NB4 (cell line): ENCODE results near the gene TWIST2.

Source experiments
- DNase-seq: peaks from one replicate; pipeline ENCODE4 v3.0.0; 2010; ENCODE audit warnings: low read depth
- H3K4me3 ChIP-seq: one replicate; pipeline ENCODE4 v1.5.1; 2011; ENCODE audit warnings: mild to moderate bottlenecking, low read depth, low read length, moderate library complexity
- MAX ChIP-seq: IDR thresholded peaks from 2 replicates; pipeline ENCODE4 v1.6.1; 2011; ENCODE audit warnings: low read depth, low read length
- MYC ChIP-seq: IDR thresholded peaks from 2 replicates; pipeline ENCODE4 v1.6.1; 2011; ENCODE audit warnings: low read depth, low read length
- POLR2A ChIP-seq: IDR thresholded peaks from 2 replicates; pipeline ENCODE4 v1.6.1; 2011; ENCODE audit warnings: mild to moderate bottlenecking; ENCODE audit not compliant: insufficient read length; ENCODE audit errors: extremely low read depth
- TF ChIP-seq, protein P1 (sequence below): IDR thresholded peaks from one replicate; pipeline ENCODE4 v1.5.1; 2012; ENCODE audit warnings: low read depth, low read length

TWIST2 gene

DNA sequence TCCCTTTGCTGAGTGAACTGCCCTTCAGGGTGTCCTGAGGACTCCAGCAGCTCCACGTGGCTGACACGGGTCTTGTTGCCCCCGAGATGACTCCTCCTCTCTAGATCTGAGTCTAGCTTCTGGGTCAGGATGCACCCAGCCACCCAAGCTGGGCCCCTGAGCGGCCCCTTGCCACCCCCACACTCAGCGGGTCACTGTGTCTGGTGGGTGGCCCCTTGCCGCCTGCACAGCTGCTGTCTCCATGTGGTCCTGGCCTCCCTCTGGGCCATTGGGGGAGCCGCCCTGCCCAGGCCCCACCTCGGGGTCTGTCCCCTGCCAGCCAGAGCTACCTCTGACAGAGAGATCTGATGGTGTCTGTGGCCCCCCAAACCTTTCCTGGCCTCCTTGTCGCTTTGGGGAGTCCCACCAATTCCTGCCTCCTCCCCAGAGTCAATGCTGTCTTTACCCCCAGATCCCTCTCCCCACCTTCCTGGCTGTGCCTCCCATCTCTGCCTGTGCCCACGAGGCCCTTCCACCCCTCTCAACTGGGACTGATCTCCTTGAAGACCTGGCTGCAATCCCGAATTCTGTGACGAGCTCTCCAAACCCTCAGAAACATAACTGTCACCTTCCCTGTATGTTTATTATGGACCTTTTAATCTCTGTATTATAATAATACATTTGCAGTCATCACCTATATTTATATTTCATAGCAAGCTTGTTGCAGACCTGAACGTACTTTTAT lies 46.5 kb downstream of the TWIST2 start:
- TF ChIP-seq MAX (no peak), POLR2A (no peak)
- TF ChIP-seq, protein P1, sequence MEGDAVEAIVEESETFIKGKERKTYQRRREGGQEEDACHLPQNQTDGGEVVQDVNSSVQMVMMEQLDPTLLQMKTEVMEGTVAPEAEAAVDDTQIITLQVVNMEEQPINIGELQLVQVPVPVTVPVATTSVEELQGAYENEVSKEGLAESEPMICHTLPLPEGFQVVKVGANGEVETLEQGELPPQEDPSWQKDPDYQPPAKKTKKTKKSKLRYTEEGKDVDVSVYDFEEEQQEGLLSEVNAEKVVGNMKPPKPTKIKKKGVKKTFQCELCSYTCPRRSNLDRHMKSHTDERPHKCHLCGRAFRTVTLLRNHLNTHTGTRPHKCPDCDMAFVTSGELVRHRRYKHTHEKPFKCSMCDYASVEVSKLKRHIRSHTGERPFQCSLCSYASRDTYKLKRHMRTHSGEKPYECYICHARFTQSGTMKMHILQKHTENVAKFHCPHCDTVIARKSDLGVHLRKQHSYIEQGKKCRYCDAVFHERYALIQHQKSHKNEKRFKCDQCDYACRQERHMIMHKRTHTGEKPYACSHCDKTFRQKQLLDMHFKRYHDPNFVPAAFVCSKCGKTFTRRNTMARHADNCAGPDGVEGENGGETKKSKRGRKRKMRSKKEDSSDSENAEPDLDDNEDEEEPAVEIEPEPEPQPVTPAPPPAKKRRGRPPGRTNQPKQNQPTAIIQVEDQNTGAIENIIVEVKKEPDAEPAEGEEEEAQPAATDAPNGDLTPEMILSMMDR, result no peak
- no peak for DNase-seq
- no peak overlapping the region for H3K4me3 ChIP-seq

DNA sequence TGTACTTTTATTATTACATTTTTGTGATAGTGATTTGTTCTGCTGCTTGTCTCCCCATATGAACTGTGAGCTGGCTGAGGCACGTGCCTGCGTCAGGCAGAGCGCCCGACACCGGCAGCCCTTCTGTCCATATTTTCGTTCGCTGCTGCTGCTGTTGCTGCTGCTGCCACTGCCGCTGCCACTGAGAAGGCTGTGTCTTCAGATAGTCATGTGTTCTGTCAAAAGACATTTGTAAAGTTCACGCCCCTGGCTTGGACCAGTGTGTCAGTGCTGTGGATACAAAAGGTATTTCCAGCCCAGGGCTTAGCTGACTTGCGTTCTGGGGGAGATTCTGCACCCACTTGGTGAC lies 47.0 kb downstream of the TWIST2 start:
- no peak overlapping the region for H3K4me3 ChIP-seq
- TF ChIP-seq, protein P1, result no peak
- no peak for TF ChIP-seq MAX
- TF ChIP-seq MYC, result no peak
- TF ChIP-seq POLR2A, result no peak
- no peak for DNase-seq

DNA sequence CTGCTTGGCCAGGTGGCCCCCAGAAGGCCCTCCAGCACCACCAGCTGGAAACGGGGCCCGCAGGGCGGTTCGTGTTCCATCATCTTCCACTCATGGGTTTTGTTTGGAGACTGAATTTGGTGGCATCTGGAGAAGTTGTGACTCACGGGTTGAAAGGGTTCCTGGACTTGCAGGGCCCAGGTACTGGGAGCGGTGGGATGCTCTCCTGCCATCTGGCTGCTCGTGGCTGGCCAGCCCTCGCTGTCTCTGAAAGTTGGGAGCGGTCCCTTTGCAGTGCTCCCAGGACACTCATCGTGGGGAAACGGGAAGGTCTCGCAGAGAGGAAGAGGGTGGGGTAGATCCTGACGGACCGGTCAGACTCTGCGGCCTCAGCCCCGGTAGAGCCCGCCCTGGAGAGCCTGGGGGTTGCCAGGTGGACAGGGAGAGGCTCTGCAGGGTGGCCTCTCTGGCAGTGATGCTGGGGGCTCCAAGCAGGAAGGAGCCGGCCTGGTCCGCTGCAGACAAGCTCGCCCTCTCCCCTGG lies 47.5 kb downstream of the TWIST2 start:
- DNase-seq, result no peak
- TF ChIP-seq, protein P1, result no peak
- TF ChIP-seq POLR2A (no peak), MYC (no peak), MAX (no peak)
- H3K4me3 ChIP-seq, result no peak overlapping the region

DNA sequence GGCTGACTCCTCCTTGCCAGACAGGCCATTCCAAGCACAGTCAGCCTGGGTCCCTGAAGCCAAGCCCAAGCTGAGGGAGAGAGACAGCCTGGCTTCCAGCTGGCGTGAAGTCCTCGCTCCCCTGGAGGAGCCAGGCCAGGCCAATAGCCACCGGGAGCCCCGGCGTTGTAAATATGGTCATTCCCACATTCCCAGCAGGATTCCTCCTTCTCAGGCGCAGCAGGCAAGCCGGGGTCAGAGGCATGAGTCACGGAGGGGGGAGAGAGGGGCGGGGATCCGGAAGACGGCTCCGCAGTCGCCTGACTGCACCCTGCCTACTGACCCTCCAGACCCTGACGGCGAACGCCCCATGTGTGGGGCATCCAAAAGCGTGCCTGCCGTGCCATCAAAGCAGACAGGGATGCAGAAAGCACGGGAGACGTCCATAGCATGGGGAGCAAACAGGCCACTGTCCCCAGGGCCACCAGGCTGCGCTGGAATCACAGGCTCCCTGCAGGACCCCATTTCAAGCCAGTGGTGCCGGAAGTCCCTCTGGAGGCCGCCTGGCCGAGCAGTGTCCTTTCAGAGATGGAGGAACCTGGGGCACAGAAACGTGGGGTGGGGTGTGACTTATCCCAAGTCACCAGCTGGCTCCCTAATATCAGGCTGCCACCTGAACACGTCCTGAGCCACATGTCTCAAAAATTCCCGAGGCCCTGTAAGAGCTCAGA lies 48.2 kb downstream of the TWIST2 start:
- DNase-seq, result no peak
- TF ChIP-seq, protein P1, result no peak
- TF ChIP-seq POLR2A, result no peak
- no peak overlapping the region for H3K4me3 ChIP-seq

DNA sequence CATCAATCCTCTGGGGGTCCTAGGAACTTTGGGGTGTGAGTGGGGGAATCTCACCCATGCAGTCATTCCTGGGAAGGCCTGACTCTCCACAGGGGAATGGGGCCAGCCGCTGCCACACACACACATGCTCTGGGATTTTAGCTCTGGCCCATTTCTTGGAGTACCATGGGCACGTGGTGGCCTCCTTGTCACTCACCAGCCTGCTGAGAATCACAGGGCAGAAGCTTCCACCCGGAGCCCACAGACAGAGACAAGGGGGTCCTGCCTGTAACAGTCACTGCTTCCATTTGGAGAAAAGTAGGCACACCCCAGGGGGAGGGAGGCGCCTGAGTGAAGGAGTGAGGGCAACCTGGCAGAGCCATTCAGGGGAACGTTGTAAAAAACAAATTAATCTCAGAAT lies 48.8 kb downstream of the TWIST2 start:
- no peak for DNase-seq
- no peak overlapping the region for H3K4me3 ChIP-seq
- TF ChIP-seq MAX, result no peak
- TF ChIP-seq POLR2A, result no peak
- no peak for TF ChIP-seq MYC
- TF ChIP-seq, protein P1, result no peak

- no peak for TF ChIP-seq MYC
- no peak for TF ChIP-seq MAX
- TF ChIP-seq, protein P1, result no peak
- no peak for TF ChIP-seq POLR2A
- DNase-seq, result no peak
- H3K4me3 ChIP-seq, result no peak overlapping the region
These were observed 49.4 kb downstream of the TWIST2 start for GRCh38 chr2:238897122-238897880.
